Smooth muscle cell (in vitro differentiated cells): ENCODE measurements around the gene SBSN. TPM values are rescaled to one million over a fixed set of nuclear protein-coding genes. Genes with fewer than 3 reads are reported as not detected.

Experiments used
- DNase-seq: peaks from one replicate; lab custom pipeline; 2025; ENCODE audit not compliant: unreplicated experiment; lab: John Stamatoyannopoulos, UW
- H2AFZ ChIP-seq: fragments of 200-600 bp; sonication (generic); 2 replicates; pipeline ENCODE4 v1.6.0; 2016; ENCODE audit warnings: antibody characterized with exemption, low read depth, mild to moderate bottlenecking
- H3F3A ChIP-seq: fragments of 200-600 bp; sonication (generic); 2 replicates; pipeline ENCODE4 v1.6.0; 2017; ENCODE audit warnings: antibody characterized with exemption, low read depth
- H3K27ac ChIP-seq: fragments of 200-600 bp; sonication (generic); 2 replicates; pipeline ENCODE4 v1.5.1; 2016; ENCODE audit warnings: low read depth, mild to moderate bottlenecking
- H3K27me3 ChIP-seq: fragments of 200-600 bp; sonication (generic); 2 replicates; pipeline ENCODE4 v1.6.1; 2016; ENCODE audit warnings: low read depth, mild to moderate bottlenecking
- H3K36me3 ChIP-seq: fragments of 200-600 bp; sonication (generic); 2 replicates; pipeline ENCODE4 v1.5.1; 2016; ENCODE audit warnings: low read depth
- H3K4me1 ChIP-seq: fragments of 200-600 bp; sonication (generic); 2 replicates; pipeline ENCODE4 v1.5.1; 2016; ENCODE audit warnings: low read depth
- H3K4me2 ChIP-seq: fragments of 200-600 bp; sonication (generic); 2 replicates; pipeline ENCODE4 v1.6.0; 2016; ENCODE audit warnings: mild to moderate bottlenecking
- H3K4me3 ChIP-seq: fragments of 200-600 bp; sonication (generic); 2 replicates; pipeline ENCODE4 v1.5.1; 2016; ENCODE audit warnings: mild to moderate bottlenecking
- H3K79me2 ChIP-seq: fragments of 200-600 bp; sonication (generic); 2 replicates; pipeline ENCODE4 v1.6.0; 2016; ENCODE audit warnings: low read depth, mild to moderate bottlenecking
- H3K9ac ChIP-seq: fragments of 200-600 bp; sonication (generic); 2 replicates; pipeline ENCODE4 v1.6.0; 2016; ENCODE audit warnings: low read depth
- H3K9me3 ChIP-seq: fragments of 200-600 bp; sonication (generic); replicated peaks from 2 replicates; pipeline ENCODE4 v1.5.1; 2016; ENCODE audit warnings: low read depth
- H4K20me1 ChIP-seq: fragments of 200-600 bp; sonication (generic); 2 replicates; pipeline ENCODE4 v1.6.0; 2016; ENCODE audit warnings: low read depth
- WGBS: methylation state at CpG from one replicate; pipeline ENCODE4 v1.1.7; 2016; ENCODE audit warnings: low lambda C conversion rate; 5-methylcytosine and 5-hydroxymethylcytosine counted together
- polyA plus RNA-seq: library from polyadenylated mRNA; unstranded; fragments of >200 nt; fragmentation: Nextera tagmentation; extraction: Ambion mirVana; gene quantifications from 2 replicates; pipeline ENCODE4 v1.2.1, GENCODE V29; 2016
- total RNA-seq: library from RNA; depleted of rRNA; stranded (reverse); fragments of >200 nt; gene quantifications from 2 replicates; pipeline ENCODE4 v1.2.3, GENCODE V29; 2014
- TF ChIP-seq, protein P1 (sequence below): fragments of 200-600 bp; sonication (generic); IDR thresholded peaks from 2 replicates; pipeline ENCODE4 v1.5.1; 2017; ENCODE audit warnings: borderline replicate concordance, mild to moderate bottlenecking, antibody characterized with exemption; ENCODE audit not compliant: insufficient read depth, poor library complexity, severe bottlenecking

SBSN gene
- total and polyA plus RNA-seq, 2 experiments from 2014 or later: 11.7 to 19.8 TPM

DNA sequence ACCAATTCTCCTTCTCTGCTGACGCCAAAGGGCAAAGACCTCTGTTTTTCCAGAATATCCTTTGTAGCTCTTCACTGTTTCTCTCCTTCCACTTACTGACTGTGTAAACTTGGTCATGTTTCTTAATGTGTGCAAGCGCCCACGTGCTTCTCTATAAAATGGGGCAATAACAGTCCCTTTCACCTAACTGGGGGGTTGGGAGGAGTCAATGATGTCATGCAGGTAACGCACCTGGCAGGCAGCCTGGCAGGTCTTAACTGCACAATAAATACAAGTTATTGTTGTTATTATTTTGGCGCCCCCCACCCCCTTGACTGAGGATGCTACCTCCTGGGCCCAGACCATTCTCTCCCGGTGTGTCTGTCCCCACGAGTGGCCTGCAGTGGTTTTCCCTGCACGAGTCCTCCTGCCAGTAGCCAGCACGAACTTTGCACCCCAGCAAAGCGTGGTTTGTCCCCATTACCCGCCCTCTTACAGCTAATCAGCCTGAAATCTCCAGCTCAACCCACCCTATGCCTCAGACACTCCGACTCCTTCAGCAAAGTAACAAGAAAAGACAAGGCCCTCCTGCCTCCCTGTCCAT is 5.3 kb downstream of the SBSN start:
- no peaks in the 10 kb centered on the region for H3F3A ChIP-seq
- H3K79me2 ChIP-seq: no peaks in the 10 kb centered on the region
- H3K4me1 ChIP-seq: no peaks in the 10 kb centered on the region
- no peak overlapping the region for H3K4me2 ChIP-seq
- H3K4me3 ChIP-seq: no peak overlapping the region
- H3K36me3 ChIP-seq: no peaks in the 10 kb centered on the region
- no peak overlapping the region for H3K27ac ChIP-seq
- H4K20me1 ChIP-seq: no peaks in the 10 kb centered on the region
- DNase-seq: no peak
- WGBS: 92% methylated on average over 12 of the region's 12 CpGs
- H2AFZ ChIP-seq: no peak overlapping the region
- peaks cover 6% of the 10 kb centered on the region for H3K27me3 ChIP-seq
- TF ChIP-seq, protein P1, sequence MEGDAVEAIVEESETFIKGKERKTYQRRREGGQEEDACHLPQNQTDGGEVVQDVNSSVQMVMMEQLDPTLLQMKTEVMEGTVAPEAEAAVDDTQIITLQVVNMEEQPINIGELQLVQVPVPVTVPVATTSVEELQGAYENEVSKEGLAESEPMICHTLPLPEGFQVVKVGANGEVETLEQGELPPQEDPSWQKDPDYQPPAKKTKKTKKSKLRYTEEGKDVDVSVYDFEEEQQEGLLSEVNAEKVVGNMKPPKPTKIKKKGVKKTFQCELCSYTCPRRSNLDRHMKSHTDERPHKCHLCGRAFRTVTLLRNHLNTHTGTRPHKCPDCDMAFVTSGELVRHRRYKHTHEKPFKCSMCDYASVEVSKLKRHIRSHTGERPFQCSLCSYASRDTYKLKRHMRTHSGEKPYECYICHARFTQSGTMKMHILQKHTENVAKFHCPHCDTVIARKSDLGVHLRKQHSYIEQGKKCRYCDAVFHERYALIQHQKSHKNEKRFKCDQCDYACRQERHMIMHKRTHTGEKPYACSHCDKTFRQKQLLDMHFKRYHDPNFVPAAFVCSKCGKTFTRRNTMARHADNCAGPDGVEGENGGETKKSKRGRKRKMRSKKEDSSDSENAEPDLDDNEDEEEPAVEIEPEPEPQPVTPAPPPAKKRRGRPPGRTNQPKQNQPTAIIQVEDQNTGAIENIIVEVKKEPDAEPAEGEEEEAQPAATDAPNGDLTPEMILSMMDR: no peak
- H3K9me3 ChIP-seq: no peaks in the 10 kb centered on the region
- no peak overlapping the region for H3K9ac ChIP-seq

DNA sequence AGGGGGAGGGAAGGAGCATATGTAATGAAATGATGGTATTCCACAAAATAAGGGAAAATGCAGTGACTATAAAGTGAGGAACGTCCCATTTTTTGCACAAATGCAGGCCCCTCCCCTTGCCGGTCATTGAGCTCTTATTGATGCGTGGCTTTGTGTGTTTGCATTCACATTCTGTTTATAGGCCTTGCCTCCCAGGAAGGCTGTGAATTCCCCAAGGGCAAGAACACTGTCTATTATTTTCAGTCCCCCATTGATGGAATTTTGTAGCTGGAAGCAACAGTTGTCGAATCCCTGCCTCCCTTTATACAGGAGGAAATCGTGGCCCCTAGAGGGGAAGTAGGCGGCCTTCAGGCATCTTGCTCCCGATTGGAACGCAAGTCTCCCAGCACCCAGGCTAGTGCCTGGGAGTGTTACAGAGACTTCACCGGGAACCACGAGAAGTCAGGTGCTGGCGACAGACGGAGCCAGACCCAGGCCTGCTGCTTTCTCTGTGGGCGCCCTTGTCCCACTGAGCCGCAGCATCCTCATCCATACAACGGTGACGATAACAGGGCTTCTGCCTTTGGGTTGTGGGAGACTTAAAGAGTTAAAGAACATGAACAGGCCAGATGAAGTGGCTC is 6.9 kb downstream of the SBSN start:
- Histone ChIP-seq H3K4me3 (no peak overlapping the region), H3K27me3 (peaks cover 6% of the 10 kb centered on the region), H4K20me1 (no peaks in the 10 kb centered on the region), H3K27ac (no peak overlapping the region), H3K9ac (no peak overlapping the region), H3K36me3 (no peaks in the 10 kb centered on the region), H3K4me1 (no peaks in the 10 kb centered on the region), H2AFZ (no peak overlapping the region), H3K4me2 (no peak overlapping the region), H3K9me3 (no peaks in the 10 kb centered on the region), H3F3A (no peaks in the 10 kb centered on the region), H3K79me2 (no peaks in the 10 kb centered on the region)
- 76% methylated on average over 16 of the region's 16 CpGs for WGBS
- no peak for DNase-seq
- TF ChIP-seq, protein P1: no peak

DNA sequence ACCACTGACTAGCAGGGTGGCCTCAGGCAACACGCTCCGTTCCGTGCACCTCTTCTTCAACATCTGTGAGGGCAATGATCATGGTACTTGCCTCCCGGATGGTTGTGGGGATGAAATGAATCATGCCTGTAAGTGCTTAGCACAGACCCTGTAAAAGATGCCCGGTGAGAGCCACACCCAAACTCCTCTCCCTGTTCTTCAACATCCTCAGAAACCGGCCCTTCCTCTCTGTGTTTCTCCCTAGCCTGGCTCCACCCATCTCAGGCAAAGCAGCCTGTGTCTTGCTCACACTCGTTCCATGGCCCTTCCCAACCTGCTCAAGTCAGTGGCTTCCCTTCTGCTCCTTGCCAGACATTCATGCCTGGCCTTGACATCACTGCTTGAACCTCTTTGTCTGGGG is 8.8 kb downstream of the SBSN start:
- Histone ChIP-seq H3K9ac (no peak overlapping the region), H4K20me1 (no peaks in the 10 kb centered on the region), H2AFZ (no peak overlapping the region), H3K27me3 (no peaks in the 10 kb centered on the region), H3K9me3 (no peaks in the 10 kb centered on the region), H3K4me3 (no peak overlapping the region), H3F3A (no peaks in the 10 kb centered on the region), H3K4me2 (no peak overlapping the region), H3K79me2 (no peaks in the 10 kb centered on the region), H3K36me3 (no peaks in the 10 kb centered on the region), H3K27ac (no peak overlapping the region), H3K4me1 (no peaks in the 10 kb centered on the region)
- TF ChIP-seq, protein P1: no peak
- no peak for DNase-seq
- 69% methylated on average over 7 of the region's 7 CpGs for WGBS

DNA sequence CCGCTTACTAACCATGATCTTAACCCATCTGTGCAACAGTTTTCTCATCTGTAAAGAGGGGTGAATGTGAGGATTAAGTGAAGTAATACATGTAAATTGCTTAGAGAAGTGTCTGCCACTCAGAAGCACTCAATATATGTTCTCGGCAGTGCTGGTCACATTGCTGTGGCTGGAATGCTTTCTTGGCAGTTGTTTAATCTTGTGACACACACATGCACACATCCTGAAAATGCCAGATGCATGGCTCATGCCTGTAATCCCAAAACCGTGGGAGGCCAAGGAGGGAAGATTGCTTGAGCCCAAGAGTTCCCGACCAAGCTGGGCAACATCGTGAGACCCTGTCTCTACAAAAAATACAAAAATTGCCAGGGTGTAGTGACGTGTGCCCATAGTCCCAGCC is 9.8 kb downstream of the SBSN start:
- DNase-seq: no peak
- Histone ChIP-seq H3K79me2 (no peaks in the 10 kb centered on the region), H3K9me3 (no peaks in the 10 kb centered on the region), H4K20me1 (no peaks in the 10 kb centered on the region), H3K4me1 (no peaks in the 10 kb centered on the region), H3K27ac (peak overlapping the region; percentile 65), H3K9ac (no peak overlapping the region), H3K27me3 (no peaks in the 10 kb centered on the region), H3F3A (no peaks in the 10 kb centered on the region), H2AFZ (no peak overlapping the region), H3K36me3 (no peaks in the 10 kb centered on the region), H3K4me3 (no peak overlapping the region), H3K4me2 (peak overlapping the region; percentile 43)
- 31% methylated on average over 6 of the region's 6 CpGs for WGBS
- TF ChIP-seq, protein P1: no peak
